ENCODE measurements around the gene PHAF1.

GRCh38 chr16:67190041-67190440 is 80.3 kb downstream of the PHAF1 start, which contains the start of gene EXOC3L1:
- TF ChIP-seq CTCF (IDR thresholded peaks at IDR 0.05) (no peak), POLR2A (IDR thresholded peaks at IDR 0.05) (no peak)

Measured in Peyer's patch (tissue), 4 donors.